GM23338 (cell line): ENCODE measurements around the gene FICD. TPM values are rescaled to one million over a fixed set of nuclear protein-coding genes. Genes with fewer than 3 reads are reported as not detected.

Source experiments
- ATAC-seq: fragments of 200-7000 bp; cut with Tn5 transposase; 3 replicates; pipeline ENCODE4 v1.9.1; 2020
- DNase-seq: peaks from one replicate; pipeline ENCODE4 v3.0.0-alpha.2; 2015; ENCODE audit warnings: low spot score
- H2AFZ ChIP-seq: fragments of 200-600 bp; sonication (generic); 2 replicates; pipeline ENCODE4 v1.8.0; 2016; ENCODE audit warnings: antibody characterized with exemption, mild to moderate bottlenecking, moderate library complexity
- H3F3A ChIP-seq: fragments of 200-600 bp; sonication (generic); replicated peaks from 2 replicates; pipeline ENCODE4 v1.8.0; 2017; ENCODE audit warnings: antibody characterized with exemption, mixed run types, low read depth
- H3K27ac ChIP-seq: fragments of 200-600 bp; sonication (generic); 2 replicates; pipeline ENCODE4 v1.6.1; 2016; ENCODE audit warnings: low read depth
- H3K27me3 ChIP-seq: fragments of 200-600 bp; sonication (generic); 2 replicates; pipeline ENCODE4 v1.8.0; 2016; ENCODE audit warnings: mild to moderate bottlenecking, mixed run types, moderate library complexity; ENCODE audit not compliant: insufficient read depth
- H3K36me3 ChIP-seq: fragments of 200-600 bp; sonication (generic); 2 replicates; pipeline ENCODE4 v1.8.0; 2016; ENCODE audit warnings: mild to moderate bottlenecking; ENCODE audit not compliant: insufficient read depth
- H3K4me1 ChIP-seq: fragments of 200-600 bp; sonication (generic); 2 replicates; pipeline ENCODE4 v1.8.0; 2016; ENCODE audit warnings: mild to moderate bottlenecking, moderate library complexity; ENCODE audit not compliant: insufficient read depth
- H3K4me2 ChIP-seq: fragments of 200-600 bp; sonication (generic); 2 replicates; pipeline ENCODE4 v1.7.1; 2017; ENCODE audit warnings: mixed run types
- H3K4me3 ChIP-seq: fragments of 200-600 bp; sonication (generic); 2 replicates; pipeline ENCODE4 v1.6.1; 2016; ENCODE audit warnings: mixed run types
- H3K79me2 ChIP-seq: fragments of 200-600 bp; sonication (generic); replicated peaks from 2 replicates; pipeline ENCODE4 v1.8.0; 2017; ENCODE audit warnings: mild to moderate bottlenecking; ENCODE audit not compliant: insufficient read depth
- H3K9me2 ChIP-seq: fragments of 200-600 bp; sonication (generic); 2 replicates; pipeline ENCODE4 v1.8.0; 2017; ENCODE audit not compliant: insufficient read depth
- H4K20me1 ChIP-seq: fragments of 200-600 bp; sonication (generic); replicated peaks from 2 replicates; pipeline ENCODE4 v1.8.0; 2017; ENCODE audit warnings: mild to moderate bottlenecking; ENCODE audit not compliant: insufficient read depth
- H3K27ac Mint-ChIP-seq: 2 replicates; pipeline ENCODE4 v1.8.0; 2020; ENCODE audit warnings: inconsistent platforms, mild to moderate bottlenecking, moderate library complexity, mixed read lengths
- H3K27me3 Mint-ChIP-seq: 3 replicates; pipeline ENCODE4 v1.8.0; 2022; ENCODE audit warnings: low read depth, mild to moderate bottlenecking, moderate library complexity, mixed read lengths, inconsistent platforms; ENCODE audit not compliant: insufficient read depth, poor library complexity
- H3K36me3 Mint-ChIP-seq: 3 replicates; pipeline ENCODE4 v1.8.0; 2021; ENCODE audit warnings: low read depth, mild to moderate bottlenecking, inconsistent platforms, moderate library complexity, mixed read lengths
- H3K4me1 Mint-ChIP-seq: 3 replicates; pipeline ENCODE4 v1.8.0; 2020; ENCODE audit warnings: mild to moderate bottlenecking, inconsistent platforms, mixed read lengths
- H3K4me3 Mint-ChIP-seq: 3 replicates; pipeline ENCODE4 v1.8.0; 2021; ENCODE audit warnings: moderate library complexity, mild to moderate bottlenecking, inconsistent platforms, mixed read lengths
- H3K9me3 Mint-ChIP-seq: 3 replicates; pipeline ENCODE4 v1.8.0; 2020; ENCODE audit warnings: moderate library complexity, mild to moderate bottlenecking, inconsistent platforms, mixed read lengths
- CREB1 ChIP-seq: fragments of 250-450 bp; sonication (Bioruptor Pico); IDR thresholded peaks from 2 replicates; pipeline ENCODE4 v1.5.0; 2020; ENCODE audit warnings: low read depth, mild to moderate bottlenecking, moderate library complexity
- EZH2 ChIP-seq: fragments of 200-600 bp; sonication (generic); IDR thresholded peaks from one replicate; pipeline ENCODE4 v1.8.0; 2017; ENCODE audit warnings: antibody characterized with exemption, mild to moderate bottlenecking, low read depth; ENCODE audit not compliant: unreplicated experiment
- EZH2phosphoT487 ChIP-seq: fragments of 200-600 bp; sonication (generic); IDR thresholded peaks from one replicate; pipeline ENCODE4 v1.8.1; 2018; ENCODE audit warnings: antibody characterized with exemption; ENCODE audit not compliant: unreplicated experiment
- JUNB ChIP-seq: IDR thresholded peaks from one replicate; pipeline ENCODE4 v1.6.1; 2016; ENCODE audit warnings: antibody characterized with exemption; ENCODE audit not compliant: unreplicated experiment
- NANOG ChIP-seq: IDR thresholded peaks from 2 replicates; pipeline ENCODE4 v1.6.1; 2016; ENCODE audit warnings: antibody characterized with exemption, borderline replicate concordance
- POLR2AphosphoS5 ChIP-seq: IDR thresholded peaks from 2 replicates; pipeline ENCODE4 v1.6.1; 2016; ENCODE audit warnings: antibody characterized with exemption, low read depth
- STAT1 ChIP-seq: IDR thresholded peaks from one replicate; pipeline ENCODE4 v1.6.1; 2016; ENCODE audit warnings: antibody characterized with exemption; ENCODE audit not compliant: unreplicated experiment
- ZNF114 ChIP-seq: fragments of 250-450 bp; sonication (Bioruptor Pico); IDR thresholded peaks from 2 replicates; pipeline ENCODE4 v1.5.0; 2020; ENCODE audit warnings: mild to moderate bottlenecking, moderate library complexity
- ZNF331 ChIP-seq: fragments of 250-450 bp; sonication (Bioruptor Pico); IDR thresholded peaks from 2 replicates; pipeline ENCODE4 v1.5.0; 2020; ENCODE audit warnings: low read depth, mild to moderate bottlenecking, moderate library complexity
- polyA plus RNA-seq: library from polyadenylated mRNA; unstranded; fragments of >200 nt; fragmentation: Nextera tagmentation; extraction: Ambion mirVana; gene quantifications from 2 replicates; pipeline ENCODE4 v1.2.1, GENCODE V29; 2016
- total RNA-seq: library from RNA; depleted of rRNA; stranded (reverse); fragments of >200 nt; shearing (Covaris generic); gene quantifications from 2 replicates; pipeline ENCODE4 v1.2.3, GENCODE V29; 2014
- TF ChIP-seq, protein P1 (sequence below): IDR thresholded peaks from one replicate; pipeline ENCODE4 v1.6.1; 2018; ENCODE audit warnings: antibody characterized with exemption; ENCODE audit not compliant: unreplicated experiment
- TF ChIP-seq, protein P2 (sequence below), 2 experiments: fragments of 200-600 bp in 1 of 2; sonication (generic) in 1 of 2; conservative IDR thresholded peaks; 2 replicates each; pipeline versions ENCODE4 v1.5.1 to v1.6.1; 2016 to 2017; ENCODE audit warnings: antibody characterized with exemption in 2 of 2, low read depth in 2 of 2, mild to moderate bottlenecking in 2 of 2, moderate library complexity in 1 of 2
- TF ChIP-seq, protein P3 (sequence below): IDR thresholded peaks from 2 replicates; pipeline ENCODE4 v1.6.1; 2016; ENCODE audit warnings: antibody characterized with exemption
- TF ChIP-seq, protein P4 (sequence below): fragments of 250-450 bp; sonication (Bioruptor Pico); IDR thresholded peaks from 2 replicates; pipeline ENCODE4 v1.5.0; 2020; ENCODE audit warnings: mild to moderate bottlenecking, moderate library complexity

The FICD gene
- total and polyA plus RNA-seq, 2 experiments from 2014 or later = 4.9 to 5.3 TPM

DNA sequence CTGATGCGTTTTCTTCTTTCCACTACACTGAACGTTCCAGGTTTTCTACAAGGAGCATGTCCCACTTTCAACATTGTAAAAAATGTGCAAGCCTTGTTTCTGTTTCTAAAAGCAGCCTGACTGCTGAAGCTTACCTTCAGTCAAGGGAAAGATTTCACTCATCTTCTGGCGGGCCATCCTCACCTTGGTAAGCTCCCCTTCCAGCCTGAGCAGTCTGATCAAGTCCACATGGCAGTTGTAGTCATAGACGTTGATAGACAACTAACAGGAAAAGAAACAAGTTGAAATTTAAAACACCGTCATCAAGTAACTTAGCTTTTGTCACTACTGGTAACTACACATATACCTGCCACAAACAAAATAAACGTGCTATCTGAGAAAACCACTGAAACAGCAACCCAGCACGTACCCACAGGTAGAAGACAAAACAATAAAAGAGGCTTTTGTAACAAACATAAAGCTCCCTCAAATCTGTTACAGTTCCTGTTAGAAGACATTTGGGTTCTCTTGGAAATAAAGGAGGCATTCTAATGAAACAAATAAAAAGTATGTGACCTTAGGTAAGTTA lies 34.0 kb downstream of the FICD start:
- TF ChIP-seq EZH2 (no peak), CREB1 (CRISPR knock-in tag) (no peak), JUNB (no peak), ZNF114 (CRISPR knock-in tag) (no peak), POLR2AphosphoS5 (no peak), NANOG (no peak), EZH2phosphoT487 (no peak), ZNF331 (CRISPR knock-in tag) (no peak), STAT1 (no peak)
- TF ChIP-seq, protein P1, sequence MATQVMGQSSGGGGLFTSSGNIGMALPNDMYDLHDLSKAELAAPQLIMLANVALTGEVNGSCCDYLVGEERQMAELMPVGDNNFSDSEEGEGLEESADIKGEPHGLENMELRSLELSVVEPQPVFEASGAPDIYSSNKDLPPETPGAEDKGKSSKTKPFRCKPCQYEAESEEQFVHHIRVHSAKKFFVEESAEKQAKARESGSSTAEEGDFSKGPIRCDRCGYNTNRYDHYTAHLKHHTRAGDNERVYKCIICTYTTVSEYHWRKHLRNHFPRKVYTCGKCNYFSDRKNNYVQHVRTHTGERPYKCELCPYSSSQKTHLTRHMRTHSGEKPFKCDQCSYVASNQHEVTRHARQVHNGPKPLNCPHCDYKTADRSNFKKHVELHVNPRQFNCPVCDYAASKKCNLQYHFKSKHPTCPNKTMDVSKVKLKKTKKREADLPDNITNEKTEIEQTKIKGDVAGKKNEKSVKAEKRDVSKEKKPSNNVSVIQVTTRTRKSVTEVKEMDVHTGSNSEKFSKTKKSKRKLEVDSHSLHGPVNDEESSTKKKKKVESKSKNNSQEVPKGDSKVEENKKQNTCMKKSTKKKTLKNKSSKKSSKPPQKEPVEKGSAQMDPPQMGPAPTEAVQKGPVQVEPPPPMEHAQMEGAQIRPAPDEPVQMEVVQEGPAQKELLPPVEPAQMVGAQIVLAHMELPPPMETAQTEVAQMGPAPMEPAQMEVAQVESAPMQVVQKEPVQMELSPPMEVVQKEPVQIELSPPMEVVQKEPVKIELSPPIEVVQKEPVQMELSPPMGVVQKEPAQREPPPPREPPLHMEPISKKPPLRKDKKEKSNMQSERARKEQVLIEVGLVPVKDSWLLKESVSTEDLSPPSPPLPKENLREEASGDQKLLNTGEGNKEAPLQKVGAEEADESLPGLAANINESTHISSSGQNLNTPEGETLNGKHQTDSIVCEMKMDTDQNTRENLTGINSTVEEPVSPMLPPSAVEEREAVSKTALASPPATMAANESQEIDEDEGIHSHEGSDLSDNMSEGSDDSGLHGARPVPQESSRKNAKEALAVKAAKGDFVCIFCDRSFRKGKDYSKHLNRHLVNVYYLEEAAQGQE = no peak
- TF ChIP-seq, protein P2, sequence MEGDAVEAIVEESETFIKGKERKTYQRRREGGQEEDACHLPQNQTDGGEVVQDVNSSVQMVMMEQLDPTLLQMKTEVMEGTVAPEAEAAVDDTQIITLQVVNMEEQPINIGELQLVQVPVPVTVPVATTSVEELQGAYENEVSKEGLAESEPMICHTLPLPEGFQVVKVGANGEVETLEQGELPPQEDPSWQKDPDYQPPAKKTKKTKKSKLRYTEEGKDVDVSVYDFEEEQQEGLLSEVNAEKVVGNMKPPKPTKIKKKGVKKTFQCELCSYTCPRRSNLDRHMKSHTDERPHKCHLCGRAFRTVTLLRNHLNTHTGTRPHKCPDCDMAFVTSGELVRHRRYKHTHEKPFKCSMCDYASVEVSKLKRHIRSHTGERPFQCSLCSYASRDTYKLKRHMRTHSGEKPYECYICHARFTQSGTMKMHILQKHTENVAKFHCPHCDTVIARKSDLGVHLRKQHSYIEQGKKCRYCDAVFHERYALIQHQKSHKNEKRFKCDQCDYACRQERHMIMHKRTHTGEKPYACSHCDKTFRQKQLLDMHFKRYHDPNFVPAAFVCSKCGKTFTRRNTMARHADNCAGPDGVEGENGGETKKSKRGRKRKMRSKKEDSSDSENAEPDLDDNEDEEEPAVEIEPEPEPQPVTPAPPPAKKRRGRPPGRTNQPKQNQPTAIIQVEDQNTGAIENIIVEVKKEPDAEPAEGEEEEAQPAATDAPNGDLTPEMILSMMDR (conservative IDR thresholded peaks at IDR 0.05; ENCODE audit: low read depth in 2 of 2) = no peak
- TF ChIP-seq, protein P3, sequence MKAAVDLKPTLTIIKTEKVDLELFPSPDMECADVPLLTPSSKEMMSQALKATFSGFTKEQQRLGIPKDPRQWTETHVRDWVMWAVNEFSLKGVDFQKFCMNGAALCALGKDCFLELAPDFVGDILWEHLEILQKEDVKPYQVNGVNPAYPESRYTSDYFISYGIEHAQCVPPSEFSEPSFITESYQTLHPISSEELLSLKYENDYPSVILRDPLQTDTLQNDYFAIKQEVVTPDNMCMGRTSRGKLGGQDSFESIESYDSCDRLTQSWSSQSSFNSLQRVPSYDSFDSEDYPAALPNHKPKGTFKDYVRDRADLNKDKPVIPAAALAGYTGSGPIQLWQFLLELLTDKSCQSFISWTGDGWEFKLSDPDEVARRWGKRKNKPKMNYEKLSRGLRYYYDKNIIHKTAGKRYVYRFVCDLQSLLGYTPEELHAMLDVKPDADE = no peak
- TF ChIP-seq, protein P4, sequence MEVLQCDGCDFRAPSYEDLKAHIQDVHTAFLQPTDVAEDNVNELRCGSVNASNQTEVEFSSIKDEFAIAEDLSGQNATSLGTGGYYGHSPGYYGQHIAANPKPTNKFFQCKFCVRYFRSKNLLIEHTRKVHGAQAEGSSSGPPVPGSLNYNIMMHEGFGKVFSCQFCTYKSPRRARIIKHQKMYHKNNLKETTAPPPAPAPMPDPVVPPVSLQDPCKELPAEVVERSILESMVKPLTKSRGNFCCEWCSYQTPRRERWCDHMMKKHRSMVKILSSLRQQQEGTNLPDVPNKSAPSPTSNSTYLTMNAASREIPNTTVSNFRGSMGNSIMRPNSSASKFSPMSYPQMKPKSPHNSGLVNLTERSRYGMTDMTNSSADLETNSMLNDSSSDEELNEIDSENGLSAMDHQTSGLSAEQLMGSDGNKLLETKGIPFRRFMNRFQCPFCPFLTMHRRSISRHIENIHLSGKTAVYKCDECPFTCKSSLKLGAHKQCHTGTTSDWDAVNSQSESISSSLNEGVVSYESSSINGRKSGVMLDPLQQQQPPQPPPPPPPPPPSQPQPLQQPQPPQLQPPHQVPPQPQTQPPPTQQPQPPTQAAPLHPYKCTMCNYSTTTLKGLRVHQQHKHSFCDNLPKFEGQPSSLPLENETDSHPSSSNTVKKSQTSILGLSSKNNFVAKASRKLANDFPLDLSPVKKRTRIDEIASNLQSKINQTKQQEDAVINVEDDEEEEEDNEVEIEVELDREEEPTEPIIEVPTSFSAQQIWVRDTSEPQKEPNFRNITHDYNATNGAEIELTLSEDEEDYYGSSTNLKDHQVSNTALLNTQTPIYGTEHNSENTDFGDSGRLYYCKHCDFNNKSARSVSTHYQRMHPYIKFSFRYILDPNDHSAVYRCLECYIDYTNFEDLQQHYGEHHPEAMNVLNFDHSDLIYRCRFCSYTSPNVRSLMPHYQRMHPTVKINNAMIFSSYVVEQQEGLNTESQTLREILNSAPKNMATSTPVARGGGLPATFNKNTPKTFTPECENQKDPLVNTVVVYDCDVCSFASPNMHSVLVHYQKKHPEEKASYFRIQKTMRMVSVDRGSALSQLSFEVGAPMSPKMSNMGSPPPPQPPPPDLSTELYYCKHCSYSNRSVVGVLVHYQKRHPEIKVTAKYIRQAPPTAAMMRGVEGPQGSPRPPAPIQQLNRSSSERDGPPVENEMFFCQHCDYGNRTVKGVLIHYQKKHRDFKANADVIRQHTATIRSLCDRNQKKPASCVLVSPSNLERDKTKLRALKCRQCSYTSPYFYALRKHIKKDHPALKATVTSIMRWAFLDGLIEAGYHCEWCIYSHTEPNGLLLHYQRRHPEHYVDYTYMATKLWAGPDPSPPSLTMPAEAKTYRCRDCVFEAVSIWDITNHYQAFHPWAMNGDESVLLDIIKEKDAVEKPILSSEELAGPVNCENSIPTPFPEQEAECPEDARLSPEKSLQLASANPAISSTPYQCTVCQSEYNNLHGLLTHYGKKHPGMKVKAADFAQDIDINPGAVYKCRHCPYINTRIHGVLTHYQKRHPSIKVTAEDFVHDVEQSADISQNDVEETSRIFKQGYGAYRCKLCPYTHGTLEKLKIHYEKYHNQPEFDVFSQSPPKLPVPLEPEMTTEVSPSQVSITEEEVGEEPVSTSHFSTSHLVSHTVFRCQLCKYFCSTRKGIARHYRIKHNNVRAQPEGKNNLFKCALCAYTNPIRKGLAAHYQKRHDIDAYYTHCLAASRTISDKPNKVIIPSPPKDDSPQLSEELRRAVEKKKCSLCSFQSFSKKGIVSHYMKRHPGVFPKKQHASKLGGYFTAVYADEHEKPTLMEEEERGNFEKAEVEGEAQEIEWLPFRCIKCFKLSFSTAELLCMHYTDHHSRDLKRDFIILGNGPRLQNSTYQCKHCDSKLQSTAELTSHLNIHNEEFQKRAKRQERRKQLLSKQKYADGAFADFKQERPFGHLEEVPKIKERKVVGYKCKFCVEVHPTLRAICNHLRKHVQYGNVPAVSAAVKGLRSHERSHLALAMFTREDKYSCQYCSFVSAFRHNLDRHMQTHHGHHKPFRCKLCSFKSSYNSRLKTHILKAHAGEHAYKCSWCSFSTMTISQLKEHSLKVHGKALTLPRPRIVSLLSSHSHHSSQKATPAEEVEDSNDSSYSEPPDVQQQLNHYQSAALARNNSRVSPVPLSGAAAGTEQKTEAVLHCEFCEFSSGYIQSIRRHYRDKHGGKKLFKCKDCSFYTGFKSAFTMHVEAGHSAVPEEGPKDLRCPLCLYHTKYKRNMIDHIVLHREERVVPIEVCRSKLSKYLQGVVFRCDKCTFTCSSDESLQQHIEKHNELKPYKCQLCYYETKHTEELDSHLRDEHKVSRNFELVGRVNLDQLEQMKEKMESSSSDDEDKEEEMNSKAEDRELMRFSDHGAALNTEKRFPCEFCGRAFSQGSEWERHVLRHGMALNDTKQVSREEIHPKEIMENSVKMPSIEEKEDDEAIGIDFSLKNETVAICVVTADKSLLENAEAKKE (CRISPR knock-in tag) = no peak
- Histone ChIP-seq H3K79me2 (peaks cover 87% of the 10 kb centered on the region), H3K36me3 (peaks cover 32% of the 10 kb centered on the region), H3K4me2 (no peak overlapping the region), H2AFZ (no peak overlapping the region), H3F3A (0 out of 2 replicates have a peak, but pooled peaks cover 2% of the 10 kb centered on the region), H3K4me1 (no peaks in the 10 kb centered on the region), H3K27ac (no peak overlapping the region), H4K20me1 (peaks cover 45% of the 10 kb centered on the region), H3K4me3 (no peak overlapping the region), H3K27me3 (no peaks in the 10 kb centered on the region), H3K9me2 (no peaks in the 10 kb centered on the region)
- Mint-ChIP-seq H3K9me3 (no peaks in the 10 kb centered on the region), H3K4me1 (peaks cover 17% of the 10 kb centered on the region; the same call in 2 of the 3 replicates), H3K36me3 (peaks cover 46% of the 10 kb centered on the region), H3K4me3 (no peak overlapping the region), H3K27ac (no peak overlapping the region), H3K27me3 (no peaks in the 10 kb centered on the region)
- no peak for ATAC-seq
- no peak for DNase-seq
